ENCODE results near the gene CCSAP.

Gene CCSAP

GRCh38 chr1:229309074-229309473 is 33.8 kb downstream of the CCSAP start:
- Histone ChIP-seq H3K36me3 (no peaks in the 10 kb centered on the region), H3K9me3 (ENCODE audit: severe bottlenecking) (no peaks in the 10 kb centered on the region), H3K4me3 (ENCODE audit: low read depth, low read length) (no peak overlapping the region), H3K27me3 (ENCODE audit: insufficient read depth, low read depth, severe bottlenecking) (no peaks in the 10 kb centered on the region), H3K27ac (no peak overlapping the region)
- no peak for TF ChIP-seq CTCF (IDR thresholded peaks at IDR 0.05; ENCODE audit: low read depth, low read length)
- DNase-seq: no peak

- H3K36me3 ChIP-seq: no peaks in the 10 kb centered on the region
- H3K27me3 ChIP-seq (ENCODE audit: insufficient read depth, low read depth, severe bottlenecking): no peaks in the 10 kb centered on the region
- no peak for TF ChIP-seq CTCF (IDR thresholded peaks at IDR 0.05; ENCODE audit: low read depth, low read length)
- H3K9me3 ChIP-seq (ENCODE audit: severe bottlenecking): no peaks in the 10 kb centered on the region
- H3K4me3 ChIP-seq (ENCODE audit: low read depth, low read length): no peak overlapping the region
- no peak for DNase-seq
- no peak overlapping the region for H3K27ac ChIP-seq
These were observed 37.5 kb downstream of the CCSAP start for GRCh38 chr1:229305392-229305791.

GRCh38 chr1:229303855-229304254 is 39.0 kb downstream of the CCSAP start:
- no peak for DNase-seq
- no peaks in the 10 kb centered on the region for H3K27me3 ChIP-seq (ENCODE audit: insufficient read depth, low read depth, severe bottlenecking)
- H3K9me3 ChIP-seq (ENCODE audit: severe bottlenecking): no peaks in the 10 kb centered on the region
- H3K27ac ChIP-seq: no peak overlapping the region
- peaks cover 4% of the 10 kb centered on the region; the same call in 1 of the 2 replicates for H3K36me3 ChIP-seq
- no peak overlapping the region for H3K4me3 ChIP-seq (ENCODE audit: low read depth, low read length)
- no peak for TF ChIP-seq CTCF (IDR thresholded peaks at IDR 0.05; ENCODE audit: low read depth, low read length)

GRCh38 chr1:229302740-229303139 is 40.1 kb downstream of the CCSAP start:
- H3K36me3 ChIP-seq: peaks cover 4% of the 10 kb centered on the region; the same call in 1 of the 2 replicates
- no peak overlapping the region for H3K4me3 ChIP-seq (ENCODE audit: low read depth, low read length)
- DNase-seq: no peak
- H3K27me3 ChIP-seq (ENCODE audit: insufficient read depth, low read depth, severe bottlenecking): no peaks in the 10 kb centered on the region
- H3K27ac ChIP-seq: no peak overlapping the region
- no peak for TF ChIP-seq CTCF (IDR thresholded peaks at IDR 0.05; ENCODE audit: low read depth, low read length)
- no peaks in the 10 kb centered on the region for H3K9me3 ChIP-seq (ENCODE audit: severe bottlenecking)

GRCh38 chr1:229300099-229300757 is 42.6 kb downstream of the CCSAP start:
- peaks cover 4% of the 10 kb centered on the region; the same call in 1 of the 2 replicates for H3K36me3 ChIP-seq

More at GRCh38 chr1:229300099-229300757, 42.6 kb downstream of the CCSAP start:
- DNase-seq: no peak
- H3K27ac ChIP-seq: no peak overlapping the region
- no peak overlapping the region for H3K4me3 ChIP-seq (ENCODE audit: low read depth, low read length)
- H3K27me3 ChIP-seq (ENCODE audit: insufficient read depth, low read depth, severe bottlenecking): no peaks in the 10 kb centered on the region
- no peak for TF ChIP-seq CTCF (IDR thresholded peaks at IDR 0.05; ENCODE audit: low read depth, low read length)
- H3K9me3 ChIP-seq (ENCODE audit: severe bottlenecking): no peaks in the 10 kb centered on the region

Data from WERI-Rb-1 (cell line).